Mesothelial cell of epicardium (in vitro differentiated cells): ENCODE results near the gene FBXW4. TPM values are rescaled to one million over a fixed set of nuclear protein-coding genes. Genes with fewer than 3 reads are reported as not detected.
A peak's percentile ranks its signal among the peaks of the same experiment; 100 is the strongest.

ENCODE experiments used
- DNase-seq, 2 experiments: peaks; one replicate each; pipeline ENCODE4 v3.0.0; 2021; ENCODE audit warnings: low spot score in 2 of 2; ENCODE audit not compliant: unreplicated experiment in 2 of 2
- H3K27ac Mint-ChIP-seq: 2 replicates; pipeline ENCODE4 v1.8.0; 2021; ENCODE audit warnings: mixed read lengths
- H3K27me3 Mint-ChIP-seq: 2 replicates; pipeline ENCODE4 v1.8.0; 2021; ENCODE audit warnings: low read depth, mixed read lengths
- H3K36me3 Mint-ChIP-seq: 2 replicates; pipeline ENCODE4 v1.8.0; 2021; ENCODE audit warnings: mixed read lengths
- H3K4me1 Mint-ChIP-seq: 2 replicates; pipeline ENCODE4 v1.8.0; 2021; ENCODE audit warnings: mixed read lengths
- H3K4me3 Mint-ChIP-seq: 2 replicates; pipeline ENCODE4 v1.8.0; 2021; ENCODE audit warnings: mild to moderate bottlenecking, moderate library complexity, mixed read lengths
- H3K9me3 Mint-ChIP-seq: 2 replicates; pipeline ENCODE4 v1.8.0; 2021; ENCODE audit warnings: mixed read lengths
- total RNA-seq: library from RNA; stranded (reverse); gene quantifications from 3 replicates; pipeline ENCODE4 v1.2.1, GENCODE V29; 2021
- TF ChIP-seq, protein P1 (sequence below): fragments of 200-600 bp; sonication (generic); IDR thresholded peaks from one replicate; pipeline ENCODE4 v1.5.0; 2021; ENCODE audit warnings: antibody characterized with exemption; ENCODE audit not compliant: unreplicated experiment

Gene FBXW4
- total RNA-seq, 1 donor from 2014 or later, result 65.9 TPM

DNA sequence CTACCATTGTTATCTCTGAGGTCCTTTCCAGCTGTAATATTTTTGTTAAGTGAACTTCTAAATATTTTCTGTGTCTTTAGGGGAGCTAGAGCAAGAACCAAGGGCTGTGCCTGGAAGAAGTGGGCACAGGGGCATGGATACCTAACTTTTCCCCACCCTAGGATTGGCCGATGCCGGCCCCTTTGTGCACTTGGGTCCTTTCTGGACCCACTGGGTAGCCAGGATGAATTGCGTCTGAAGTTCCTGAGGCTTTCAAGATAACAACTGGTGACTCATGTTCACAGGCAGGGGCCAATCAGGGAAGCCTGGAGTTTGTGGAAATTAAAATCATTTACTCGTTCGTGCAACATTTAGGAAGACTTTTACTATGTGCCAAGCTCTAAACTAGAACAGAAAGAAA is 106.1 kb downstream of the FBXW4 start:
- Mint-ChIP-seq H3K4me1 (peaks cover 25% of the 10 kb centered on the region), H3K36me3 (peaks cover 3% of the 10 kb centered on the region), H3K4me3 (peak overlapping the region; percentile 95), H3K27ac (peak overlapping the region; percentile 43), H3K27me3 (no peaks in the 10 kb centered on the region), H3K9me3 (no peaks in the 10 kb centered on the region)
- TF ChIP-seq, protein P1, sequence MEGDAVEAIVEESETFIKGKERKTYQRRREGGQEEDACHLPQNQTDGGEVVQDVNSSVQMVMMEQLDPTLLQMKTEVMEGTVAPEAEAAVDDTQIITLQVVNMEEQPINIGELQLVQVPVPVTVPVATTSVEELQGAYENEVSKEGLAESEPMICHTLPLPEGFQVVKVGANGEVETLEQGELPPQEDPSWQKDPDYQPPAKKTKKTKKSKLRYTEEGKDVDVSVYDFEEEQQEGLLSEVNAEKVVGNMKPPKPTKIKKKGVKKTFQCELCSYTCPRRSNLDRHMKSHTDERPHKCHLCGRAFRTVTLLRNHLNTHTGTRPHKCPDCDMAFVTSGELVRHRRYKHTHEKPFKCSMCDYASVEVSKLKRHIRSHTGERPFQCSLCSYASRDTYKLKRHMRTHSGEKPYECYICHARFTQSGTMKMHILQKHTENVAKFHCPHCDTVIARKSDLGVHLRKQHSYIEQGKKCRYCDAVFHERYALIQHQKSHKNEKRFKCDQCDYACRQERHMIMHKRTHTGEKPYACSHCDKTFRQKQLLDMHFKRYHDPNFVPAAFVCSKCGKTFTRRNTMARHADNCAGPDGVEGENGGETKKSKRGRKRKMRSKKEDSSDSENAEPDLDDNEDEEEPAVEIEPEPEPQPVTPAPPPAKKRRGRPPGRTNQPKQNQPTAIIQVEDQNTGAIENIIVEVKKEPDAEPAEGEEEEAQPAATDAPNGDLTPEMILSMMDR, result no peak
- no peak for DNase-seq

DNA sequence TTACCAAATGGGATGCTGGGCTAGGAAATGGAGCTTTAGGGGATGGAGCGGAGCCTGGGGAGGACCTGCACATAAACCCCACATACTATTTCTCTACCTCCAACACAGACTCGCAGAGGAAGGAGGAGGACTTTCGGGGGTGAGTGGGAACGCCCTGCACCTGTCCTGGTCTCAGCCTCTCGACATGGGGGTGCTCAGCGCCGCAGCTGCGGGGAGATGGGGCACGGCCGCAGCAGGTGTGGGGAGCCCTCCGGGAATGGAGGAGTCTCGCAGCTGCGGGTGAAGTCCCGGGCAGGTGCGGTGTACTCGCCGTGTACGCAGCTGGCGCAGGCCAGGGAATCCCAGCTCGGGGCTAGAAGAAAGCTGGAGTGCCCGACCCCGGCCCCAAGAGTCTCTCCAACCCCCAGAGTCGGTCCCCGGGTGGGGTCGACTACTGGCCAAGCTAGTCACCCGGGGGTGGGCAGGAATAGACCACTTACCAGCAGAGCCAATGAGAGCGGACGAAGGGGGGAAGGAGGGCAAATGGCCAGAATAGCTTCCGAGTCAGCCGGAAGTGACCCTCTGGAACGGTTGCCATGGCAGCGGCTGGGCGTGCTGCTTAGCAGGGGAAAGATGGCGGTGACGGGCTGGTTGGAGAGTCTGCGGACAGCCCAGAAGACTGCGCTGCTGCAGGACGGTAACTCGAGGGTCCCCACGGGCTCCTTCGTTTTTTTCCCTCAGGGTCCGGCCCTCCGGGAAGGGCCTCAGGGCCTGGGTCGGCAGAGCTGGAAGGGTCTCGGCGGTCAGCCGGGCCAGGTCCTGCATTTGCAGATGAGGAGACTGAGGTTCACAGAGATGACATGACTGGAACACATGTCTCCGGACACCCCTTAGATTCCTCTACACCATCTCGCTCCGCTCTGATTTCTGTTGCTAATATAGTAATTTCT is 107.0 kb downstream of the FBXW4 start, which contains the start of the genes DPCD and POLL:
Gene DPCD (plus strand): TSS at position 597 of the 929 bp plus-strand sequence. CDS start 16 bp downstream, at position 613.
Gene POLL (minus strand): TSS at position 533 of the 929 bp plus-strand sequence. CDS start 897 bp downstream, outside the sequence.
- Mint-ChIP-seq H3K36me3 (peaks cover 3% of the 10 kb centered on the region), H3K27me3 (no peaks in the 10 kb centered on the region), H3K9me3 (no peaks in the 10 kb centered on the region), H3K4me1 (peaks cover 25% of the 10 kb centered on the region), H3K4me3 (peak within 1 kb of the TSS; percentile 95), H3K27ac (peak within 1 kb of the TSS; percentile 83)
- peak; percentile 88 to 93 for DNase-seq
- TF ChIP-seq, protein P1, result no peak

DNA sequence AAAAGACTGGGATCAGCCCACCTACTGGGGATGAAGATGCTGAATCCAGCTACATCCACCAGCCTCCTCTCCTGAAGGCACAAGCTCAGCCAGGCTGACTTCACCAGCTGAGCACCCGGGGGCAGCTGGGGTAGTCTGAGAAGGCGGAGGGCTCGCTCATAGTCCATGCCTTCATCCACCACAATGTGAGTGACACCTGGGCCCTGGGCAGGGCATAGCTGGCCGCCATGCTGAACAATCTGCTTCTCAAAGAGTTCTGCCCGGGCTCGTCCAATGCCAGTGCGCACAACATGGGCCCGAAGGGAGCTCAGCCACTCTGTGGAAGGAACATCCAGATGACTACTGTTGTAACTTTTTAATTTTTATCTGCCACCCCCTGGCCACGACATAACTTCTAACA is 109.1 kb downstream of the FBXW4 start:
- H3K27ac Mint-ChIP-seq, result no peak overlapping the region
- DNase-seq, result no peak
- H3K4me1 Mint-ChIP-seq, result peaks cover 25% of the 10 kb centered on the region
- H3K4me3 Mint-ChIP-seq, result peak overlapping the region; percentile 23
- TF ChIP-seq, protein P1, result no peak
- H3K36me3 Mint-ChIP-seq, result peaks cover 3% of the 10 kb centered on the region
- no peaks in the 10 kb centered on the region for H3K27me3 Mint-ChIP-seq
- no peaks in the 10 kb centered on the region for H3K9me3 Mint-ChIP-seq

DNA sequence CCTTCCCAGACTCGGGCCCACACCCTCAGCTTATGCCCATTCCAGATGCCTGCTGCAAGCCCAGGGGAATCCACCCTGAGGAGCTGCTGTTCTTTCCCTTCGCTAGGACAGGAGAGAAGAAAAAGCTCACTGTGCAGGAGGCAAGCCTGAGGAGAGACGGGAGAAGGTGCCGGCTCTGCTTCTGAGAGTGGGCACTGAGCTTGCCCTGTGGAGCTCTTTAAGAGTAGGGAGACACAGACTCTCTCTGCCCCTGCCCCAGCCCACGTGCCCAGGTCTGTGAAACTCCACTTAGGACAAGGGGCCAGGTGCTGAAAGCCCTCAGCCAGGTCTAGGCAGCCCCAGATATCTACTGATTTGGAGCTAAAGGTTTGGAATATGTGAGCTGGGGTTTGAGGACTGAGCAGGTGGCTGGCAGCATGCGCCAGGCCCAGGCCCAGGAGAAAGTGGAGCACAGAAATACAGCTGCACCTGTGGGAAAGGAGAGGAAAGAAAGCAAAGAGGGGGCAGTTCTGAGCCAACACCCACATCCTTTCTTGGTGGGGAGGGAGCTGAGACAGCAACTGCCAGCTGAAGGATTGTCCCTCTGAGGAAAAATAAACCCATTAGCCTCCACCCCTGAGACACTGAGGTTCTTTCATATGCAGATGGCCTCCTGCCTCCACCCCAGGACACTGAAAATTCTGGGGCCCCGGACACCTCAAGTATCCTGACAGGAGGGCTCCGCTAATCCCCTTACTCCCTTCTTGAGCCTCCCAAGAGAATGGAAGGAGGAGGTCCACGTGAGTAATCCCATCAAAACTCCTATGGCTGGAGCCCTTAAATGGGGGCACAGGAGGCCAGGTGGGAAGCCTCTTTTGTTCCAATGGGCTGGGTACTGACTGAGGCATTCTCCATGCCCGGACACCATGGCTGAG is 114.2 kb downstream of the FBXW4 start:
- no peaks in the 10 kb centered on the region for H3K27me3 Mint-ChIP-seq
- no peak overlapping the region for H3K4me3 Mint-ChIP-seq
- no peak for DNase-seq
- H3K9me3 Mint-ChIP-seq, result no peaks in the 10 kb centered on the region
- TF ChIP-seq, protein P1, result no peak
- no peak overlapping the region for H3K27ac Mint-ChIP-seq
- no peaks in the 10 kb centered on the region for H3K4me1 Mint-ChIP-seq
- H3K36me3 Mint-ChIP-seq, result peaks cover 5% of the 10 kb centered on the region

DNA sequence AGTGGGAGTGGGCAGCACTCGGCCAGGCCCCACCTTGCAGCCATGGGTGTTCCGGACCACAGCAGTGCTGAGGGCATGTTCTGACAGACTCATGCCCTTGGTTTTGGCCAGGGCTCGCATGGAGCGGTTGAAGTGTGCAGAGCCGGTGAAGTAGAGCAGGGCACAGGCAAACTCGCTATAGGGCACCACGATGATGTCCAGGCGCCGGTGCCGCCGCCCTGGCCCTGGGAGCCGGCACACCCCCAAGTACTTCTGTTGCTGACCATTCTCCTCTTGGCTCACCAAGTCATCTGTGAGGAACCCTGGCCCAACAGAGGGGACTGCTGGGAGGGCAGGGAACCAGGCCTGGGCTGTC is 115.5 kb downstream of the FBXW4 start:
- H3K4me3 Mint-ChIP-seq, result no peak overlapping the region
- H3K9me3 Mint-ChIP-seq, result no peaks in the 10 kb centered on the region
- no peak overlapping the region for H3K27ac Mint-ChIP-seq
- peaks cover 5% of the 10 kb centered on the region for H3K36me3 Mint-ChIP-seq
- no peak for DNase-seq
- H3K27me3 Mint-ChIP-seq, result no peaks in the 10 kb centered on the region
- H3K4me1 Mint-ChIP-seq, result no peaks in the 10 kb centered on the region
- TF ChIP-seq, protein P1, result no peak
